ENCODE data around the gene DSE. TPM values are rescaled to one million over a fixed set of nuclear protein-coding genes. Genes with fewer than 3 reads are reported as not detected.

Gene DSE
- total and polyA plus RNA-seq, 3 experiments from 2014 or later, result 2.7 to 7.9 (median 7.5) TPM

DNA sequence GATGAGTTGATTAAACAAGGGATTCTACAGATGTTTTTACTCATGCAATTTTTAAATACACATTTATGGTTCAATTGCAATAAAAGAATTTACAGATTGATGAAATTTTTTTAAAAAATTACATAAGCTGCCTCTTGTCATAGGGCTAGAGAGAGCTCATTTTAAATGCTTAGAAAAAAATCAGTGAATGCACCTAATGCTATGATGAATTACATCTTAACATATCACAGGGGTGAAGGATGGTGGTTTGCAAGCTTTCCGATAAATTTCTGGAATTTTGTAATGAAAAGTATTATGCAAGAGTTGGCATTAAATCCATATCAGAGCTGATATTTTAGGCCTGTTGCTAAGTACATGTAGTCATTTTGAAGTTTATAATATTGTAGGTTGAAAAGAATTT is 29.6 kb downstream of the DSE start:
- Mint-ChIP-seq H3K9me3 (no peaks in the 10 kb centered on the region), H3K4me3 (no peak overlapping the region), H3K36me3 (peaks cover 0 to 3% (median 3%) of the 10 kb centered on the region in 3 donors), H3K27me3 (peaks cover 0 to 3% of the 10 kb centered on the region in 2 donors), H3K27ac (no peak overlapping the region), H3K4me1 (peaks cover 0 to 9% (median 0%) of the 10 kb centered on the region in 3 donors)
- Histone ChIP-seq H3K4me1 (ENCODE audit: insufficient read depth, low read length) (no peaks in the 10 kb centered on the region), H3K36me3 (ENCODE audit: insufficient read depth, low read length) (no peaks in the 10 kb centered on the region), H3K27me3 (ENCODE audit: insufficient read depth, low read length, poor library complexity, severe bottlenecking) (no peaks in the 10 kb centered on the region), H3K9me3 (ENCODE audit: low read length) (no peaks in the 10 kb centered on the region), H3K4me3 (ENCODE audit: low read length) (no peak overlapping the region), H3K27ac (ENCODE audit: low read depth, low read length) (no peak overlapping the region)
- ChIA-PET CTCF (no interaction called here), POLR2A (no interaction called here)
- DNase-seq, result no peak

DNA sequence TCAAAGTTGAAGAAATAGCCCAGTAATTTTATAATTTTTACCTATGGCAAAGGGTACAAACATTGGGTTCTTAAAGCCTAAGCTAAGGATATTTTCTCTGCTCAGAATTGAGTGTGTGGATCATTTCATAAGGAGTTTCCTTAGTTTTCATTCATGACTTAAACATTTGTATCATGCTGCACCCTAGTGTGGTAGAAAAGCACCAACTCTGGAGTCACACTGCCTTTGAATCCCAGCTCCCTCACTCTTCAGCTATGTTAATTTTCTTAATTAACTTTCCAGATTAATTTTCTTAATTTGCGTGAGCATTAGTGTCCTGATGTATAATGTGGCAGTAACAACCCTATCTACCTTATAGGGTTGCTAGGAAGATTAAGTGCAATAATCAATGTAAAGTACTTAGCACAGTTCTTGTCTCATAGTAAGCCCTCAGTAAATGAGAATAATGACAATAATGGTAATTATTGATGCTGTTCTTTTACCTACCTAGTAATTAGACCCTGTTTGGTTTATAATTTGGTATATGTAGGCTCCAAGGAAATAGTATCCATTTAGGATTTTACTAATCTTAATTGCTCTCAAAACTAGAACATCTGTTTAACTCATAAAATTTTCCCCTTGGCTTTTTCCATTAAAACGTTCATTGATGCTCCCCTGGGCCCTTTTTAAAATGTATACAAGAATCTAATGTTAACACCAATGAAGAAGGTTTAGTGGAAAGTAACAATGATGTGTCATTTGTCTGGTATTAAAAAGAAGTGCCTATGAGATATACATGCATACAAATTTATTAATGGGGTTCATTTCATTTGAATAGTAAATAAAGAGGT is 31.6 kb downstream of the DSE start:
- H3K9me3 Mint-ChIP-seq, result no peaks in the 10 kb centered on the region
- DNase-seq, result no peak
- H3K27ac ChIP-seq (ENCODE audit: low read depth, low read length), result no peak overlapping the region

GRCh38 chr6:116403205-116403604 is 32.5 kb downstream of the DSE start:
- Mint-ChIP-seq H3K4me3 (no peak overlapping the region), H3K4me1 (peaks cover 0 to 13% (median 0%) of the 10 kb centered on the region in 3 donors), H3K27ac (no peak overlapping the region), H3K27me3 (peaks cover 0 to 5% of the 10 kb centered on the region in 2 donors), H3K9me3 (no peaks in the 10 kb centered on the region), H3K36me3 (peaks cover 3 to 4% (median 3%) of the 10 kb centered on the region in 3 donors)
- no peaks in the 10 kb centered on the region for H3K27me3 ChIP-seq (ENCODE audit: insufficient read depth, low read length, poor library complexity, severe bottlenecking)
- no peak overlapping the region for H3K4me3 ChIP-seq (ENCODE audit: low read length)
- H3K36me3 ChIP-seq (ENCODE audit: insufficient read depth, low read length), result no peaks in the 10 kb centered on the region
- CTCF ChIA-PET, result no interaction called here
- no peaks in the 10 kb centered on the region for H3K4me1 ChIP-seq (ENCODE audit: insufficient read depth, low read length)
- POLR2A ChIA-PET, result no interaction called here
- no peak for DNase-seq
- no peaks in the 10 kb centered on the region for H3K9me3 ChIP-seq (ENCODE audit: low read length)
- no peak overlapping the region for H3K27ac ChIP-seq (ENCODE audit: low read depth, low read length)

More for the DNA sequence above, 31.6 kb downstream of the DSE start:
- Mint-ChIP-seq H3K27ac (no peak overlapping the region), H3K4me3 (no peak overlapping the region), H3K27me3 (peaks cover 0 to 5% of the 10 kb centered on the region in 2 donors), H3K4me1 (peaks cover 0 to 13% (median 0%) of the 10 kb centered on the region in 3 donors), H3K36me3 (peaks cover 0 to 3% (median 3%) of the 10 kb centered on the region in 3 donors)
- Histone ChIP-seq H3K9me3 (ENCODE audit: low read length) (no peaks in the 10 kb centered on the region), H3K4me3 (ENCODE audit: low read length) (no peak overlapping the region), H3K4me1 (ENCODE audit: insufficient read depth, low read length) (no peaks in the 10 kb centered on the region), H3K27me3 (ENCODE audit: insufficient read depth, low read length, poor library complexity, severe bottlenecking) (no peaks in the 10 kb centered on the region), H3K36me3 (ENCODE audit: insufficient read depth, low read length) (no peaks in the 10 kb centered on the region)
- POLR2A ChIA-PET, result no interaction called here
- CTCF ChIA-PET, result no interaction called here

DNA sequence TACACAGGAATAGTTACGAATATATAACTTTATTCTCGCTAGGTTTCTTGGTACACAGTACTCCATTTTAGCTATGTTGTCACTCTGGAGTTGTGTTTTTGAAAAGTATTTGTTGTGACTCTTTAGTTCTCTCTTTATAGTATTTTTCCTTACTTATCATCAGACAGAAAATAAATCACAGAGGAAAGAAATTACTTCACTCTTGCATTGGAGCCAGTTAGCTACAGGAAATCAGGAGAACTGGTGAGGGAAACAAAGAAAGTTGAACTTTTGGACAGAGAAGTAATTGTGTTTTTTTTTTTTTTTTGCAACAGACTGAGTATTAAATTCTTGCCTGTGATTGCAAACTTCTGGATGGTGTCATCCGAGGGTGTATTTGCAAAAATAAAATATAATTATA is 33.9 kb downstream of the DSE start:
- H3K36me3 Mint-ChIP-seq, result peaks cover 2 to 9% (median 4%) of the 10 kb centered on the region in 3 donors
- Histone ChIP-seq H3K36me3 (ENCODE audit: insufficient read depth, low read length) (no peaks in the 10 kb centered on the region), H3K27ac (ENCODE audit: low read depth, low read length) (no peak overlapping the region), H3K4me1 (ENCODE audit: insufficient read depth, low read length) (no peaks in the 10 kb centered on the region), H3K4me3 (ENCODE audit: low read length) (no peak overlapping the region), H3K9me3 (ENCODE audit: low read length) (no peaks in the 10 kb centered on the region), H3K27me3 (ENCODE audit: insufficient read depth, low read length, poor library complexity, severe bottlenecking) (no peaks in the 10 kb centered on the region)
- POLR2A ChIA-PET, result no interaction called here
- no peak overlapping the region for H3K27ac Mint-ChIP-seq
- H3K9me3 Mint-ChIP-seq, result no peaks in the 10 kb centered on the region
- no peak for DNase-seq
- CTCF ChIA-PET, result no interaction called here
- peaks cover 0 to 7% of the 10 kb centered on the region in 2 donors for H3K27me3 Mint-ChIP-seq
- no peak overlapping the region for H3K4me3 Mint-ChIP-seq
- peaks cover 0 to 6% (median 0%) of the 10 kb centered on the region in 3 donors for H3K4me1 Mint-ChIP-seq

GRCh38 chr6:116405138-116405537 is 34.4 kb downstream of the DSE start:
- Histone ChIP-seq H3K9me3 (ENCODE audit: low read length) (no peaks in the 10 kb centered on the region), H3K4me3 (ENCODE audit: low read length) (no peak overlapping the region), H3K27ac (ENCODE audit: low read depth, low read length) (no peak overlapping the region), H3K27me3 (ENCODE audit: insufficient read depth, low read length, poor library complexity, severe bottlenecking) (no peaks in the 10 kb centered on the region), H3K4me1 (ENCODE audit: insufficient read depth, low read length) (no peaks in the 10 kb centered on the region), H3K36me3 (ENCODE audit: insufficient read depth, low read length) (no peaks in the 10 kb centered on the region)
- no peak overlapping the region for H3K4me3 Mint-ChIP-seq
- peaks cover 0 to 9% (median 2%) of the 10 kb centered on the region in 3 donors for H3K36me3 Mint-ChIP-seq
- no peak overlapping the region for H3K27ac Mint-ChIP-seq
- ChIA-PET POLR2A (no interaction called here), CTCF (no interaction called here)
- peaks cover 0 to 6% (median 0%) of the 10 kb centered on the region in 3 donors for H3K4me1 Mint-ChIP-seq
- H3K27me3 Mint-ChIP-seq, result peaks cover 0 to 8% of the 10 kb centered on the region in 2 donors
- no peaks in the 10 kb centered on the region for H3K9me3 Mint-ChIP-seq
- no peak for DNase-seq

- Histone ChIP-seq H3K36me3 (ENCODE audit: insufficient read depth, low read length) (no peaks in the 10 kb centered on the region), H3K27ac (ENCODE audit: low read depth, low read length) (no peak overlapping the region), H3K27me3 (ENCODE audit: insufficient read depth, low read length, poor library complexity, severe bottlenecking) (no peaks in the 10 kb centered on the region), H3K4me3 (ENCODE audit: low read length) (no peak overlapping the region), H3K4me1 (ENCODE audit: insufficient read depth, low read length) (no peaks in the 10 kb centered on the region), H3K9me3 (ENCODE audit: low read length) (no peaks in the 10 kb centered on the region)
- DNase-seq, result no peak
- ChIA-PET CTCF (no interaction called here), POLR2A (no interaction called here)
- H3K27ac Mint-ChIP-seq, result no peak overlapping the region
- H3K4me3 Mint-ChIP-seq, result no peak overlapping the region
- no peaks in the 10 kb centered on the region for H3K9me3 Mint-ChIP-seq
- H3K36me3 Mint-ChIP-seq, result peaks cover 0 to 9% (median 2%) of the 10 kb centered on the region in 3 donors
- H3K27me3 Mint-ChIP-seq, result peaks cover 0 to 8% of the 10 kb centered on the region in 2 donors
- peaks cover 0 to 6% (median under 1%) of the 10 kb centered on the region in 3 donors for H3K4me1 Mint-ChIP-seq
These were observed 35.1 kb downstream of the DSE start for GRCh38 chr6:116405652-116406356.

- H3K27me3 ChIP-seq (ENCODE audit: insufficient read depth, low read length, poor library complexity, severe bottlenecking), result no peaks in the 10 kb centered on the region
- H3K27ac ChIP-seq (ENCODE audit: low read depth, low read length), result no peak overlapping the region
- Mint-ChIP-seq H3K9me3 (no peaks in the 10 kb centered on the region), H3K27me3 (peaks cover 0 to 8% of the 10 kb centered on the region in 2 donors), H3K36me3 (peaks cover 0 to 9% (median 2%) of the 10 kb centered on the region in 3 donors), H3K4me1 (peaks cover 0 to 6% (median 5%) of the 10 kb centered on the region in 3 donors), H3K27ac (no peak overlapping the region), H3K4me3 (no peak overlapping the region)
- no peaks in the 10 kb centered on the region for H3K36me3 ChIP-seq (ENCODE audit: insufficient read depth, low read length)
- ChIA-PET POLR2A (no interaction called here), CTCF (no interaction called here)
- H3K4me1 ChIP-seq (ENCODE audit: insufficient read depth, low read length), result no peaks in the 10 kb centered on the region
- no peak overlapping the region for H3K4me3 ChIP-seq (ENCODE audit: low read length)
- no peaks in the 10 kb centered on the region for H3K9me3 ChIP-seq (ENCODE audit: low read length)
- no peak for DNase-seq
These were observed 36.1 kb downstream of the DSE start for GRCh38 chr6:116406678-116407345.

DNA sequence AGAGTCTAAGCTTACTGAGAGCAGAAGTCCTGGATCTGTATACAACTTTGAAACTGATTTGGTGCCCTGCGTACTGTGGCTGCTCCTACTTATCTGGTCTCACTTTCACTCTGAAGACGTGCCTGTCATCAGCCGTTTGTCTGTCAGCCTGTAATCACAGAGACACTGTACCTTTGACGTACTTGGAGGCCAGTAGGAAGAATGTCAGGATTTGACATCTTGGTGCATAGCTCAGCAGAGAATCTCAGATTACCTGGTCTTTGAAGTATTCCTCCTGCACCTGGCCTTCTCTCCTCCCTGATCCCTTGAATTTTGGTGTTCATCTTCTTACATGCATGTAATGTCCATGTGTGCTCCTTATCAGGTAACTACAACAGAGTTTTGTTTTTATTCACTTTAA is 37.7 kb downstream of the DSE start:
- no peaks in the 10 kb centered on the region for H3K27me3 ChIP-seq (ENCODE audit: insufficient read depth, low read length, poor library complexity, severe bottlenecking)
- Mint-ChIP-seq H3K27ac (no peak overlapping the region), H3K27me3 (peaks cover 0 to 8% of the 10 kb centered on the region in 2 donors), H3K4me3 (no peak overlapping the region), H3K36me3 (peaks cover 0 to 9% (median 2%) of the 10 kb centered on the region in 3 donors), H3K4me1 (peaks cover 0 to 6% (median 5%) of the 10 kb centered on the region in 3 donors), H3K9me3 (no peaks in the 10 kb centered on the region)
- H3K36me3 ChIP-seq (ENCODE audit: insufficient read depth, low read length), result no peaks in the 10 kb centered on the region
- ChIA-PET CTCF (no interaction called here), POLR2A (no interaction called here)
- no peak overlapping the region for H3K27ac ChIP-seq (ENCODE audit: low read depth, low read length)
- no peak overlapping the region for H3K4me3 ChIP-seq (ENCODE audit: low read length)
- no peak for DNase-seq
- no peaks in the 10 kb centered on the region for H3K4me1 ChIP-seq (ENCODE audit: insufficient read depth, low read length)
- no peaks in the 10 kb centered on the region for H3K9me3 ChIP-seq (ENCODE audit: low read length)

All from CD8-positive, alpha-beta memory T cell (primary cell).